Activated CD4-positive, alpha-beta T cell treated with anti-CD3 and anti-CD28 coated beads, Interleukin-2, Interleukin-6, amounts not matched to agents 100 ng/mL and 50 ng/mL, durations not matched to agents 16 hours and 8 hours (primary cell): ENCODE data around the gene SLC1A1.

ENCODE experiments used
- DNase-seq: peaks from one replicate; pipeline ENCODE4 v3.0.0-alpha.2; 2020

The SLC1A1 gene

GRCh38 chr9:4622016-4622415 lies 131.7 kb downstream of the SLC1A1 start:
- no peak for DNase-seq

- no peak for DNase-seq
Measured at GRCh38 chr9:4630836-4631235, 140.6 kb downstream of the SLC1A1 start.
